Natural killer cell (primary cell): ENCODE measurements around the gene RILPL1. TPM values are rescaled to one million over a fixed set of nuclear protein-coding genes. Genes with fewer than 3 reads are reported as not detected.
"Not testable (repeated sequence)": the region's sequence is repeated elsewhere in the genome, so short reads cannot be mapped to it uniquely, and the experiment has no call there.

ENCODE experiments used
- ATAC-seq, 3 donors: fragments of 150-1000 bp in 2 of 3; fragments of 200-7000 bp in 1 of 3; cut with Tn5 transposase; 1 replicate in 1 of 3; 2 replicates in 2 of 3; pipeline ENCODE4 v1.10.0; 2021; ENCODE audit warnings: mild to moderate bottlenecking in 2 of 3, moderate library complexity in 2 of 3
- DNase-seq, 2 donors: peaks; one replicate each; pipeline versions ENCODE4 v3.0.0 to v3.0.0-alpha.2; 2013 to 2021; ENCODE audit warnings: mixed read lengths in 1 of 2
- H3K27ac ChIP-seq: one replicate; pipeline ENCODE4 v1.5.1; 2013; ENCODE audit warnings: mild to moderate bottlenecking, low read length
- H3K27me3 ChIP-seq: one replicate; pipeline ENCODE4 v1.6.1; 2013; ENCODE audit warnings: low read length; ENCODE audit not compliant: control insufficient read depth, insufficient read depth
- H3K36me3 ChIP-seq: one replicate; pipeline ENCODE4 v1.6.1; 2013; ENCODE audit warnings: low read length; ENCODE audit not compliant: control insufficient read depth, insufficient read depth
- H3K4me1 ChIP-seq: one replicate; pipeline ENCODE4 v1.6.1; 2013; ENCODE audit warnings: low read length; ENCODE audit not compliant: control insufficient read depth, insufficient read depth
- H3K4me3 ChIP-seq: one replicate; pipeline ENCODE4 v1.5.1; 2013; ENCODE audit warnings: low read length
- H3K9me3 ChIP-seq: one replicate; pipeline ENCODE4 v1.6.1; 2013; ENCODE audit warnings: low read length; ENCODE audit not compliant: control insufficient read depth, insufficient read depth
- H3K27ac Mint-ChIP-seq, 2 donors: one replicate each; pipeline ENCODE4 v1.8.0; 2022; ENCODE audit warnings: mild to moderate bottlenecking in 2 of 2, mixed read lengths in 2 of 2, moderate library complexity in 1 of 2
- H3K27me3 Mint-ChIP-seq, 2 donors: one replicate each; pipeline ENCODE4 v1.8.0; 2022; ENCODE audit warnings: low read depth in 2 of 2, mixed read lengths in 2 of 2
- H3K36me3 Mint-ChIP-seq: one replicate; pipeline ENCODE4 v1.8.0; 2022; ENCODE audit warnings: mixed read lengths
- H3K4me1 Mint-ChIP-seq, 2 donors: one replicate each; pipeline ENCODE4 v1.8.0; 2022; ENCODE audit warnings: mixed read lengths in 2 of 2
- H3K4me3 Mint-ChIP-seq: one replicate; pipeline ENCODE4 v1.8.0; 2022; ENCODE audit warnings: mild to moderate bottlenecking, moderate library complexity, mixed read lengths
- H3K9me3 Mint-ChIP-seq, 2 donors: one replicate each; pipeline ENCODE4 v1.8.0; 2022; ENCODE audit warnings: mixed read lengths in 2 of 2
- WGBS: methylation state at CpG from one replicate; pipeline ENCODE4 v1.1.7; 2013; ENCODE audit warnings: missing lambda C conversion rate; ENCODE audit not compliant: insufficient coverage; 5-methylcytosine and 5-hydroxymethylcytosine counted together
- intact Hi-C: fragments of 100-400 bp; cut with micrococcal nuclease; formaldehyde crosslinking; loops from one replicate; pipeline ENCODE4 v1.14.2; 2022
- total RNA-seq, 4 donors: library from RNA; stranded (reverse); fragments of 120-200 nt in 1 of 4; gene quantifications; one replicate each; pipeline versions ENCODE4 v1.2.3 to v1.2.4, GENCODE V29; 2013 to 2022
- TF ChIP-seq, protein P1 (sequence below): fragments of 200-600 bp; IDR thresholded peaks from one replicate; pipeline ENCODE4 v1.8.0; 2022; ENCODE audit warnings: antibody characterized with exemption

RILPL1 gene
- total RNA-seq, 3 donors from 2014 or later (not counting 1 experiment from before 2014, with no cell fraction given): 1.3 to 2.7 (median 1.5) TPM

DNA sequence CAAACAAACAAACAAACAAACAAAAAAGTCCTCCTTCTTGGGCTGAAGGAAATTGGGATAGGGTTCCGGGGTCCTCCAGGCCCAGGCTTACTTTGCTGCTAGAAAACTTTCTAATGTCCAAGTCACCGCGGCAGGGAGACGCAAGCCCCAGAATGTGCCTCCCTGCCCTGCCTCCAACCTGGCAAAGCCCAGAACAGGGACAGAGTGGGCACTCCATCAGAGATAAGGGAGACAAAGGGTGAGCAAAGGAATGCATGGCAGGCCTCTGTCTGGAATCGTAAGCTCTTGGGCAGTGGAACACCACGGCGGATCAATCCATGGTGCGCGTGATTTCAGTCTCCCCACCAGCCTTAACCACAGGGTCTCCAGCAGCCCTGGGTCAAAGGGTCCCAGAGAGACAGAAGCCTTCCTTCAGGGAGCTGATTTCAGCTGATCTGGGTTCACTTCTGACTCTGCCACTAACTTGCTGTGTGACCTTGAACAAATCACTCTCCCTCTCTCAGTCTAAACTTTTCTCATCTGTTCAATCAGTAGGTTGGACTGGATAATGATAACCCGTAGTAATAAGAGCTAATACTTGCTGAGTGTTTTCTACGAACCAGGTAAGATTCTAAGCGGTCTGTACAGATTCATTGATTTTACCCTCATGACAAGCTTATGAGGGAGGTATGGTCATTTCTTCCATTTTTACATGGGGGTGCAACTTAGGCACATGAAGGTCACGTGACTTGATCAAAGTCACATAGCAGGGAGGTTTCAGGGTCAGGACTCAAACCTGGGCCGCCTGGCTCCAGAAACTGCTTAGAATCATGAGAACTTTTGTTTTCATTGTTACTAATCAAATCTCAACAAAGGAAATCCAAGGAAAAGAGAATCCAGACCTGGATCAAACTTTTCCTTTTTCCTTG is 12.7 kb downstream of the RILPL1 start:
- WGBS: 95% methylated on average over 14 of the region's 14 CpGs
- Mint-ChIP-seq H3K9me3 (no peaks in the 10 kb centered on the region), H3K4me3 (no peak overlapping the region), H3K27ac (no peak overlapping the region), H3K4me1 (no peaks in the 10 kb centered on the region), H3K36me3 (no peaks in the 10 kb centered on the region), H3K27me3 (no peaks in the 10 kb centered on the region)
- no peaks in the 10 kb centered on the region for H3K36me3 ChIP-seq
- no peaks in the 10 kb centered on the region for H3K9me3 ChIP-seq
- intact Hi-C loops: no loop called here
- ATAC-seq: no peak
- no peaks in the 10 kb centered on the region for H3K4me1 ChIP-seq
- H3K27me3 ChIP-seq: no peaks in the 10 kb centered on the region
- TF ChIP-seq, protein P1, sequence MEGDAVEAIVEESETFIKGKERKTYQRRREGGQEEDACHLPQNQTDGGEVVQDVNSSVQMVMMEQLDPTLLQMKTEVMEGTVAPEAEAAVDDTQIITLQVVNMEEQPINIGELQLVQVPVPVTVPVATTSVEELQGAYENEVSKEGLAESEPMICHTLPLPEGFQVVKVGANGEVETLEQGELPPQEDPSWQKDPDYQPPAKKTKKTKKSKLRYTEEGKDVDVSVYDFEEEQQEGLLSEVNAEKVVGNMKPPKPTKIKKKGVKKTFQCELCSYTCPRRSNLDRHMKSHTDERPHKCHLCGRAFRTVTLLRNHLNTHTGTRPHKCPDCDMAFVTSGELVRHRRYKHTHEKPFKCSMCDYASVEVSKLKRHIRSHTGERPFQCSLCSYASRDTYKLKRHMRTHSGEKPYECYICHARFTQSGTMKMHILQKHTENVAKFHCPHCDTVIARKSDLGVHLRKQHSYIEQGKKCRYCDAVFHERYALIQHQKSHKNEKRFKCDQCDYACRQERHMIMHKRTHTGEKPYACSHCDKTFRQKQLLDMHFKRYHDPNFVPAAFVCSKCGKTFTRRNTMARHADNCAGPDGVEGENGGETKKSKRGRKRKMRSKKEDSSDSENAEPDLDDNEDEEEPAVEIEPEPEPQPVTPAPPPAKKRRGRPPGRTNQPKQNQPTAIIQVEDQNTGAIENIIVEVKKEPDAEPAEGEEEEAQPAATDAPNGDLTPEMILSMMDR: no peak
- DNase-seq: no peak
- H3K4me3 ChIP-seq: no peak overlapping the region
- H3K27ac ChIP-seq: no peak overlapping the region

GRCh38 chr12:123519141-123520001 is 14.1 kb downstream of the RILPL1 start:
- H3K4me1 ChIP-seq: no peaks in the 10 kb centered on the region
- H3K27me3 Mint-ChIP-seq: no peaks in the 10 kb centered on the region
- intact Hi-C loops: no loop called here
- ATAC-seq (no peak), DNase-seq (no peak)
- H3K27ac ChIP-seq: no peak overlapping the region
- H3K36me3 Mint-ChIP-seq: no peaks in the 10 kb centered on the region
- H3K27ac Mint-ChIP-seq: no peak overlapping the region
- no peaks in the 10 kb centered on the region for H3K9me3 Mint-ChIP-seq
- no peak overlapping the region for H3K4me3 ChIP-seq
- WGBS: 91% methylated on average over 24 of the region's 24 CpGs
- TF ChIP-seq, protein P1: no peak
- no peak overlapping the region for H3K4me3 Mint-ChIP-seq
- H3K9me3 ChIP-seq: no peaks in the 10 kb centered on the region
- H3K36me3 ChIP-seq: no peaks in the 10 kb centered on the region
- no peaks in the 10 kb centered on the region for H3K4me1 Mint-ChIP-seq
- no peaks in the 10 kb centered on the region for H3K27me3 ChIP-seq

- H3K36me3 Mint-ChIP-seq: no peaks in the 10 kb centered on the region
Measured at GRCh38 chr12:123516216-123516780, 17.2 kb downstream of the RILPL1 start.

DNA sequence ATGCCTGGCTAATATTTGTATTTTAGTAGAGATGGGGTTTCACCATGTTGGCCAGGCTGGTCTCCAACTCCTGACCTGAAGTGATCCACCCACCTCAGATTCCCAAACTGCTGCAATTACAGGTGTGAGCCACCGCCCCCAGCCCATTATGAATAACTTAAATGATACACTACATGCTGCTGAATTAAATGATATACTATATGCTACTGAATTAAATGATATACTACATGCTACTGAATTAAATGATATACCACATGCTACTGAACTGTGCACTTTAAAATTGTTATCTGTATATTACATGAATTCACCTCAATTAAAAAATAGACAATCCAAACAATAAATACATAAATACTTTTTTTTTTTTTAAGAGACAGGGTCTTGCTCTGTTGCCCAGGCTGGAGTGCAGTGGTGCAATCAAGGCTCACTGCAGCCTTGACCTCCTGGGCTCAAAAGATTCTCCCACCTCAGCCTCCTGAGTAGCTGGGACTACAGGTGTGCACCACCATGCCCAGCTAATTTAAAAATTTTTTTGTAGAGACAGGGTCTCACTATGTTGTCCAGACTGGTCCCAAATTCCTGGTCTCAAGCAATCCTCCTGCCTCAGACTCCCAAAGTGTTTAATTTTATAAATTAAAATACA is 18.8 kb downstream of the RILPL1 start:
- H3K36me3 Mint-ChIP-seq, H3K4me1 ChIP-seq, H3K27me3 Mint-ChIP-seq, H3K9me3 ChIP-seq, DNase-seq, H3K9me3 Mint-ChIP-seq, H3K27ac Mint-ChIP-seq, H3K4me1 Mint-ChIP-seq, intact Hi-C loops, H3K4me3 Mint-ChIP-seq, H3K27ac ChIP-seq, H3K36me3 ChIP-seq, ATAC-seq, H3K4me3 ChIP-seq, H3K27me3 ChIP-seq: not testable (repeated sequence)
- WGBS: no CpG with 5 or more reads among the region's 1 CpG

More at GRCh38 chr12:123516216-123516780, 17.2 kb downstream of the RILPL1 start:
- no peak overlapping the region for H3K4me3 Mint-ChIP-seq
- no peak overlapping the region for H3K4me3 ChIP-seq
- 95% methylated on average over 11 of the region's 11 CpGs for WGBS
- TF ChIP-seq, protein P1: no peak
- no peaks in the 10 kb centered on the region for H3K9me3 ChIP-seq
- ATAC-seq: no peak
- no peaks in the 10 kb centered on the region for H3K9me3 Mint-ChIP-seq
- H3K27me3 Mint-ChIP-seq: no peaks in the 10 kb centered on the region
- no peak for DNase-seq
- no peaks in the 10 kb centered on the region for H3K27me3 ChIP-seq
- no peaks in the 10 kb centered on the region for H3K4me1 ChIP-seq
- intact Hi-C loops: no loop called here
- no peak overlapping the region for H3K27ac ChIP-seq
- no peaks in the 10 kb centered on the region for H3K36me3 ChIP-seq
- no peaks in the 10 kb centered on the region for H3K4me1 Mint-ChIP-seq
- H3K27ac Mint-ChIP-seq: no peak overlapping the region
